Small intestine (tissue), 7 donors: ENCODE data around the gene LCNL1. TPM values are rescaled to one million over a fixed set of nuclear protein-coding genes. Genes with fewer than 3 reads are reported as not detected.

Experiments
- DNase-seq, 2 donors: peaks; one replicate each; pipeline versions ENCODE4 v3.0.0 to v3.0.0-alpha.2; 2013
- FAIRE-seq: peaks from 2 replicates; lab custom pipeline; 2012; peaks lifted over from hg19 to GRCh38; lab: Jason Lieb, UNC
- H3K27ac ChIP-seq, 3 donors: one replicate each; pipeline ENCODE4 v1.5.1; 2013; ENCODE audit warnings: low read length in 2 of 3, mild to moderate bottlenecking in 2 of 3, control low read depth in 1 of 3, inconsistent platforms in 1 of 3, low read depth in 1 of 3, moderate library complexity in 1 of 3
- H3K27me3 ChIP-seq, 3 donors: one replicate each; pipeline ENCODE4 v1.6.1; 2013; ENCODE audit warnings: low read length in 3 of 3, inconsistent platforms in 1 of 3; ENCODE audit not compliant: control insufficient read depth in 3 of 3, insufficient read depth in 3 of 3
- H3K36me3 ChIP-seq, 3 donors: one replicate each; pipeline ENCODE4 v1.6.1; 2013; ENCODE audit warnings: low read length in 3 of 3, inconsistent platforms in 1 of 3, low read depth in 1 of 3, mild to moderate bottlenecking in 1 of 3, moderate library complexity in 1 of 3; ENCODE audit not compliant: control insufficient read depth in 3 of 3, insufficient read depth in 2 of 3
- H3K4me1 ChIP-seq, 3 donors: one replicate each; pipeline ENCODE4 v1.6.1; 2013; ENCODE audit warnings: low read length in 2 of 3, inconsistent platforms in 1 of 3, low read depth in 1 of 3, mild to moderate bottlenecking in 1 of 3, moderate library complexity in 1 of 3; ENCODE audit not compliant: control insufficient read depth in 3 of 3, insufficient read depth in 2 of 3
- H3K4me3 ChIP-seq, 3 donors: one replicate each; pipeline ENCODE4 v1.5.1; 2013; ENCODE audit warnings: low read length in 3 of 3, control low read depth in 1 of 3, inconsistent platforms in 1 of 3, low read depth in 1 of 3, mild to moderate bottlenecking in 1 of 3, moderate library complexity in 1 of 3
- H3K9me3 ChIP-seq, 2 donors: one replicate each; pipeline ENCODE4 v1.6.1; 2013; ENCODE audit warnings: low read depth in 1 of 2, low read length in 1 of 2; ENCODE audit not compliant: control insufficient read depth in 2 of 2, insufficient read depth in 1 of 2
- WGBS, 3 donors: extraction: QIAGEN DNeasy Blood & Tissue Kit; methylation state at CpG; one replicate each; pipeline ENCODE4 v1.1.7; 2013; 5-methylcytosine and 5-hydroxymethylcytosine counted together
- polyA plus RNA-seq, 4 donors: library from polyadenylated mRNA; stranded (reverse) in 3 of 4; unstranded in 1 of 4; fragments of 200-250 nt in 3 of 4; fragments of 120-200 nt in 1 of 4; gene quantifications; one replicate each; pipeline versions ENCODE4 v1.2.1 to v1.2.3, GENCODE V29; 2013
- donor health status: healthy with polysubstance abuse.
- donor health status: control.
- donor health status: control.
- donor health status: Bipolar disorder and iron deficiency.
- donor health status: healthy.

LCNL1 gene
- polyA plus RNA-seq, 4 donors, result 0.07 to 0.16 TPM; not detected in 2

DNA sequence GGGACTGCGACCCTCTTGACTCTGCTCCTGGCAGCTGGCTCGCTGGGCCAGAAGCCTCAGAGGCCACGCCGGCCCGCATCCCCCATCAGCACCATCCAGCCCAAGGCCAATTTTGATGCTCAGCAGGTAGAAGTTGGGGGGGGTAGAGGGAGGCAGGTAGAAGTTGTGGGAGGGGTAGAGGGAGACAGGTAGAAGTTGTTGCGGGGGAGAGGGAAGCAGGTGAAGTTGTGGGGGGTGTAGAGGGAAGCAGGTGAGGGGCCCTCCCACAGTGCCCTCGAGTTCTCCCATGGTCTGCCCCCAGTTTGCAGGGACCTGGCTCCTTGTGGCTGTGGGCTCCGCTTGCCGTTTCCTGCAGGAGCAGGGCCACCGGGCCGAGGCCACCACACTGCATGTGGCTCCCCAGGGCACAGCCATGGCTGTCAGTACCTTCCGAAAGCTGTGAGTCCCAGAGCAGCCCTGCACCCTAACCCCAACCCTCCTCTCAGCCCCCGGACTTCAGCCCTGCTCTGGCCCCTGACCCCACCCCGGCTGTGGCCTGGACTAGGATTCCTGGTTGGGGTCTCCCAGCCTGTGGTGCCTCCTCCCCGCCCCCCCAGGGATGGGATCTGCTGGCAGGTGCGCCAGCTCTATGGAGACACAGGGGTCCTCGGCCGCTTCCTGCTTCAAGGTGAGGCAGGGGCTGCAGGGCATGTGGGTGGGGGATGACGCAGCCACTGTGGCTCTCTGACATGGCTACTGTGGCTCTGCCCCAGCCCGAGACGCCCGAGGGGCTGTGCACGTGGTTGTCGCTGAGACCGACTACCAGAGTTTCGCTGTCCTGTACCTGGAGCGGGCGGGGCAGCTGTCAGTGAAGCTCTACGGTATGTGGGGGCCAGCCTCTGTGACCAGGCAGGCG lies 37.2 kb upstream of the LCNL1 start:
- H3K27me3 ChIP-seq, result no peaks in the 10 kb centered on the region
- WGBS, 3 donors, result 79 to 86% (median 81%) methylated on average over 26 to 30 of the region's 30 CpGs
- peaks cover 13 to 42% (median 17%) of the 10 kb centered on the region in 3 donors for H3K36me3 ChIP-seq
- peaks cover 0 to 53% (median 6%) of the 10 kb centered on the region in 3 donors for H3K4me1 ChIP-seq
- peak overlapping the region in 2 of 3 donors; percentile 34 to 40 for H3K4me3 ChIP-seq
- peak in 1 of 2 donors; percentile 43 for DNase-seq
- no peaks in the 10 kb centered on the region for H3K9me3 ChIP-seq
- no peak for FAIRE-seq
- H3K27ac ChIP-seq, result peak overlapping the region in 2 of 3 donors; percentile 18 to 71

DNA sequence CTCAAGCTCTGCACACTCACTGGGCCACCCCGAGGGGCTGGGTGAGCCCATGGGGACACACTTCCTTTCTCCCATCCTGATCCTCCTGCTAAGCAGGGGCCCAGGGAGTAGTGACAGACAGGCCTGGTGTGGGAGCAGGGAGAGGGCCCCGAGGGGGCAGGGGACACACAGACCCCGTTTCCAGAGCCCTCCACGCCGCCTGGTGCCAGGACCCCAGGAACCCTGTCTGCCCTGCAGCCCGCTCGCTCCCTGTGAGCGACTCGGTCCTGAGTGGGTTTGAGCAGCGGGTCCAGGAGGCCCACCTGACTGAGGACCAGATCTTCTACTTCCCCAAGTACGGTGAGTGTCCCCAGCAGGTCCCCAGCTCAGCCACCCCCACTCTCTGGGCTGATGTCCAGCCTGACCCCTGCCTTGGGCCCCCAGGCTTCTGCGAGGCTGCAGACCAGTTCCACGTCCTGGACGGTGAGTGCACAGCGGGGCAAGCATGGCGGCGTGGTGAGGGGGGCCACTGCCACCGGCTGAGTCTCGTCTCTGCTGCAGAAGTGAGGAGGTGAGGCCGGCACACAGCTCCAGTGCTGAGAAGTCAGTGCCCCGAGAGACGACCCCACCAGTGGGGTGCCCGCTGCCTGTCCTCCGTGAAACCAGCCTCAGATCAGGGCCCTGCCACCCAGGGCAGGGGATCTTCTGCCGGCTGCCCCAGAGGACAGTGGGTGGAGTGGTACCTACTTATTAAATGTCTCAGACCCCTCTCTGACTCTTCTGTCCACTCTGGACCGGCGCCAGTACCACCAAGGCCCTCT lies 36.4 kb upstream of the LCNL1 start:
- H3K27ac ChIP-seq, result peak overlapping the region in 1 of 3 donors; percentile 71

DNA sequence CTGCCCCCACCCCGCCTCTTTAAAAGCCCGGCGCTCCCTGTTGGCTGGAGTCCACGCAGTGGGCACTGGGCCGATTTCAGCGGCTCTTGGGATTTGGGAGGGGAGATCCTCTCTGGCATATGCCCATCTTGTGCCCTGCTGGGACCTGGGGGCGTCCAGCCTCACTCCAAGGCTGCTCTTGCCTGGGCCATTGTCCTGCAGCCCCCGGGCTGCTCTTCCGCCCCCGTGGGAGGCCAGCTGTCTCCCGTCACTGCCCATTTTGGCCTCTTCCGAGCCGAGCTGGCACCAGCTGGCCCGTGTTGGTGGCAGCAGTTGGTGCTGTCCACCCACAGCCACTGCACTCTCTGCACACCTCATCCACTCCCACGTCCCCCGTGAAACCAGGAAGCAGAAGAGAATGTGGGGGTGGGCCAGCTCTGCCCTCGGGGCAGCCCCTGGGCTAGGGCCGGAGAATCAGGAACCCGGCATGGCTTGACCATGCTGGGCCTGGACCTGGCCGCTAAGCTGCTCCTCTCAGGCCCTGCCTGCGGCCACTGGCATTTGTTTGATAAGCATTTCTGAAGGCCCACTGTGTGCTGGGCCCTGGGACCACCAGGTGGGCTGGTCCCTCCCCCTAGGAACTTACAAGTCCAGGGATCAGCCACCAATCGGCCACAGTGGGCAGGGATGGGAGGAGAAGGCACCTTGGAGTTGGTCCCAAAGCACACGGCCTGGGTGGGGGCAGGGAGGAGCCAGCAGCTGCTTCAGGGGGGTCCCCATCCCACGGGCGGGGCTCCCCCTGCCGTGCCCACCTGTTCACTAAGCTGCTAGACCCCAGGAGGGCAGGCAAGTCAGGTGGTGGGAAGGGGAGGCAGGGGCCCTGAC lies 35.5 kb upstream of the LCNL1 start:
- Histone ChIP-seq H3K27ac (peak overlapping the region in 1 of 3 donors; percentile 98), H3K27me3 (no peaks in the 10 kb centered on the region), H3K36me3 (peaks cover 0 to 37% (median 1%) of the 10 kb centered on the region in 3 donors), H3K4me1 (peaks cover 0 to 70% (median 6%) of the 10 kb centered on the region in 3 donors), H3K9me3 (no peaks in the 10 kb centered on the region), H3K4me3 (no peak overlapping the region)
- FAIRE-seq (no peak), DNase-seq (no peak)
- WGBS, 3 donors, result 51 to 68% (median 54%) methylated on average over 23 to 26 of the region's 26 CpGs

More for the DNA sequence above, 36.4 kb upstream of the LCNL1 start:
- 77 to 83% (median 79%) methylated on average over 20 to 27 of the region's 27 CpGs for WGBS, 3 donors
- Histone ChIP-seq H3K36me3 (peaks cover 7 to 39% (median 10%) of the 10 kb centered on the region in 3 donors), H3K9me3 (no peaks in the 10 kb centered on the region), H3K4me1 (peaks cover 0 to 61% (median 6%) of the 10 kb centered on the region in 3 donors), H3K27me3 (no peaks in the 10 kb centered on the region), H3K4me3 (peak overlapping the region in 2 of 3 donors; percentile 34 to 40)
- FAIRE-seq, result no peak
- DNase-seq, result no peak

DNA sequence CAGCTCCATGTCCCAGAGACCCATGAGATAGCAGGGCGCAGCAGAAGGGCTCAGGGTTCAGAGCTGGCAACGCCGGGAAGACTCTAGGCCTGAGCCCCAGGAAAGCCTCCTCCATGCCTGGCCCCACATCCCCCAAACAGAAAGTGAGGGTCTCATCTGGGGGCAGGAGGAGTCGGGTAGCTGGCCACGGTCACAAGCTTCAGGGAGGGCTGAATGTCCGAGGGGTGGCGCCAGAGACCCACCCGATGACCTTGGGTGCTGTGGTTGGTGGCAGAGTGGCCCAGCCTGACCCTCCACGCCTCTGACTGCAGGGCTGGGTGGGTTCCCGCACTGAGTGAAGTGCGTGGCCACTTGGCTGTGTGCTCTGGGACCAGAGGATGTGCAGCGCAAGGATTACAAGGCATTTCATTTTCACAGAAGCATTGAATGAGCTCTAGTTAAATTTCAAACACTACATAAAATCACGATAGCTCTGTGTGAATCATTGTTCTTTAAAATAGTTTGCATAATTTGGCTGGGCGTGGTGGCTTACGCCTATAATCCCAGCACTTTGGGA lies 34.8 kb upstream of the LCNL1 start:
- peak overlapping the region; percentile 41 to 98 (median 42) for H3K27ac ChIP-seq
- no peak for FAIRE-seq
- peaks cover 0 to 67% (median 6%) of the 10 kb centered on the region in 3 donors for H3K4me1 ChIP-seq

DNA sequence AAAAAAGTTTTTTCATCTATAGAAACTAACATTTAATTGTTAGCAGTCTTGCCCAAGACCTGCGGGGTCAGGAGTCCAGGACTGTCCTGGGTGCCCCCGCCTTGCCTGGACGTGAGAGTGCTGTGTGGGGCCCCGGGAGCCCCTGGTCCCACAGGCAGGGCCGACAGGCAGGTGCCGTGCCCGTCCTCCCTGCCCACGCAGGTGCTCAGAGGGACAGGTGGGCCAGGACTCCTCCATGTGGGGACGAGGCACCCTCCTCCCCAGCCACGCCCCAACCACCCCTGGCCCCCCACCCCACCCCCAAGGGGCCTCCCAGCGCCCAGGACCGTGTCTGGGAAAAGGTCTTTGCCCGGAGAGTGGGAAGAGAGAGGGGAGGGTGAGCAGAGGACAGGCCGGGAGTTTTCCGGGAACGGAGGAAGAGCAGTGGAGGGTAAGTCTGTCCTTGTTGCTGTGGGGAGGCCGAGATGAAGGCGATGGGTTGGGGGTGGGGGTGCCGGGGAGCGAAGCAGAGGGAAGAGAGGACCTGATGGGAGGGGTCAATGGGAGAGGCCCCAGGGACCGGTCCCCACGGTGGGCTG lies 33.5 kb upstream of the LCNL1 start:
- peaks cover 0 to 40% (median 0%) of the 10 kb centered on the region in 3 donors for H3K36me3 ChIP-seq
- H3K4me3 ChIP-seq, result peak overlapping the region; percentile 37 to 90 (median 54)
- DNase-seq (peak; percentile 42 to 84), FAIRE-seq (no peak)
- no peaks in the 10 kb centered on the region for H3K9me3 ChIP-seq
- 4 to 9% (median 5%) methylated on average over 16 to 22 of the region's 22 CpGs for WGBS, 3 donors
- H3K27ac ChIP-seq, result peak overlapping the region; percentile 92 to 98 (median 93)
- H3K27me3 ChIP-seq, result no peaks in the 10 kb centered on the region
- peaks cover 0 to 62% (median 4%) of the 10 kb centered on the region in 3 donors for H3K4me1 ChIP-seq

More for the DNA sequence above, 34.8 kb upstream of the LCNL1 start:
- peaks cover 0 to 35% (median 0%) of the 10 kb centered on the region in 3 donors for H3K36me3 ChIP-seq
- H3K9me3 ChIP-seq, result no peaks in the 10 kb centered on the region
- DNase-seq, result peak; percentile 41 to 63
- no peaks in the 10 kb centered on the region for H3K27me3 ChIP-seq
- no peak overlapping the region for H3K4me3 ChIP-seq
- 27 to 41% (median 38%) methylated on average over 15 of the region's 15 CpGs for WGBS, 3 donors

DNA sequence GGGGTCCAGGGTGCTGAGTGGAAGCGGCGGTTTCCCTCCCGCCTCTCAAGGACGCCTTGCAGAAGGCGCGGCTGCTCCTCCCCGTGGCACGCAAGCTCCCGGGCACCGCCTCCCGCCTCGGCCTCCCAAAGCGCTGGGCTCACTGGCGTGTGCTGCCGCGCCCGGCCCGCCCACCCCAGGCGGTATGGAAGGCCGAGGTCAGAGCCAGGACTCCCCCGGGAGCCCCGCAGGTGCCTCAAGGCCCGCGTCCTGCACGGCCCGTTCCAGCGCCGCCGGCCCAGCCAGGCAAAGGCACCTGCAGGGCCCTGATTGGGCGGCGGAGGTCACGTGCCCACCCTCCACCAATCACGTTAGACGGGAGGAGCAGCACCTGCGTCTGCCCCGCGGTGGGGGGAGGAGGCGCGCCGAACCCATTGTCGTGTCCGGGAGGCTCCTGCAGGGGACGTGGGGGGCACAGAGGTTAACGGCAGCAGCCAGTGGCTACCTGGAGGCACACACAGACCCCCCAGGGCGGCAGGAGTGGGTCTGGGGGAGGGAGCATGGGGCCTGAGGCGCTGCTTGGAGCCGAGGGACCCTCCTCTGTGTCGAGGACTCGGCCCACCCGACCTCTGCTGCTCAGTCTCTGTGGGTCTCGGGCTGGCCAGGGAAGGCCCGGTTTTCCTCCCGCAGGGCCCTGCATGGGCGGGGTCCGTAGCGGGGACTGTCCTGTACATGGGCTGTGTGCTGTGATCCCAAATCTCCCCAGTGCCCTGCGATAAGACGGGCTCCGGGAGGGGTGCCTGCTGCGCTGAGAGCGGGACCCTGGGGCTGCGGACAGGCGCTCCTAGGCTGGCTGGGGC lies 32.8 kb upstream of the LCNL1 start:
- H3K4me3 ChIP-seq, result peak overlapping the region; percentile 37 to 90 (median 54)
- DNase-seq (peak; percentile 98 to 99), FAIRE-seq (no peak)
- H3K4me1 ChIP-seq, result peaks cover 0 to 58% (median 4%) of the 10 kb centered on the region in 3 donors
- H3K9me3 ChIP-seq, result no peaks in the 10 kb centered on the region
- WGBS, 3 donors, result 1 to 5% (median 3%) methylated on average over 39 to 63 of the region's 63 CpGs
- H3K36me3 ChIP-seq, result peaks cover 0 to 46% (median 0%) of the 10 kb centered on the region in 3 donors
- peak overlapping the region; percentile 92 to 98 (median 93) for H3K27ac ChIP-seq
- no peaks in the 10 kb centered on the region for H3K27me3 ChIP-seq
